Measurements from ENCODE around the gene STK16. TPM values are rescaled to one million over a fixed set of nuclear protein-coding genes. Genes with fewer than 3 reads are reported as not detected.

Gene STK16
- total and polyA plus RNA-seq, 2 of the 13 experiments (the other 11 are each of a cell fraction or from before 2014, with no cell fraction given): 28.0 to 50.9 TPM

DNA sequence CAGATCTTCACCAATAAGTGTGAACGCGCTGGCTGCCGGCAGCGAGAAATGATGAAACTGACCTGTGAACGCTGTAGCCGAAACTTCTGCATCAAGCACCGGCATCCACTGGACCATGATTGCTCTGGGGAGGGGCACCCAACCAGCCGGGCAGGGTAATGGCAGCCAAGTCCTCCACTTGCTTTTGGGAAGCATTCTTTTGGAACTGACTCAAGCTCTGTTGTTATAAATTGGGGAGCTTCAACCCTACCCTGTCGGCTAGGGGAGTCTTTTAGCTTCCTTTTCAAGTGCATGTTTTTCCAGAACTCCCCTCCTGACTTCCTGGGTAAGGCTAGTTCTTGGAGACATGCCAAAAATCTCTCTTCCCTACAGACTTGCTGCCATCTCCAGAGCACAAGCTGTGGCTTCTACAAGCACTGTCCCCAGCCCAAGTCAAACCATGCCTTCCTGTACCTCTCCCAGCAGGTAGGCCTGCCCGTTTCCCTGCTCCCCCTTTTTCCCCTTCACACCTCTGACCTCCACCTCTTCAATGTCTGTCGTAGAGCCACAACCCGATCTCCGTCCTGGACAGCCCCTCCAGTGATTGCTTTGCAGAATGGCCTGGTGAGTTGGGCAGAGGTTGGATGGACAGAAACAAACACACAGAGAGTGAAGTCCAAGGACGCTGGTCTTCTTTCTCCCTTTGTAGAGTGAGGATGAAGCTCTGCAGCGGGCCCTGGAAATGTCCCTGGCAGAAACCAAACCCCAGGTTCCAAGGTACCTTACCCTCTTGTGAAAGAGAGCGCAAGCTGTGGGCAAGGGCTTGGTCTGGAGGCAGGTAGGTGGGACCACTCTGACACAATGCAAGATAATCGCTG lies 37.2 kb upstream of the STK16 start (continued):
- peak; percentile 84 for TF ChIP-seq ZNF331 (CRISPR knock-in tag; IDR thresholded peaks at IDR 0.05)
- TF ChIP-seq, protein P1, sequence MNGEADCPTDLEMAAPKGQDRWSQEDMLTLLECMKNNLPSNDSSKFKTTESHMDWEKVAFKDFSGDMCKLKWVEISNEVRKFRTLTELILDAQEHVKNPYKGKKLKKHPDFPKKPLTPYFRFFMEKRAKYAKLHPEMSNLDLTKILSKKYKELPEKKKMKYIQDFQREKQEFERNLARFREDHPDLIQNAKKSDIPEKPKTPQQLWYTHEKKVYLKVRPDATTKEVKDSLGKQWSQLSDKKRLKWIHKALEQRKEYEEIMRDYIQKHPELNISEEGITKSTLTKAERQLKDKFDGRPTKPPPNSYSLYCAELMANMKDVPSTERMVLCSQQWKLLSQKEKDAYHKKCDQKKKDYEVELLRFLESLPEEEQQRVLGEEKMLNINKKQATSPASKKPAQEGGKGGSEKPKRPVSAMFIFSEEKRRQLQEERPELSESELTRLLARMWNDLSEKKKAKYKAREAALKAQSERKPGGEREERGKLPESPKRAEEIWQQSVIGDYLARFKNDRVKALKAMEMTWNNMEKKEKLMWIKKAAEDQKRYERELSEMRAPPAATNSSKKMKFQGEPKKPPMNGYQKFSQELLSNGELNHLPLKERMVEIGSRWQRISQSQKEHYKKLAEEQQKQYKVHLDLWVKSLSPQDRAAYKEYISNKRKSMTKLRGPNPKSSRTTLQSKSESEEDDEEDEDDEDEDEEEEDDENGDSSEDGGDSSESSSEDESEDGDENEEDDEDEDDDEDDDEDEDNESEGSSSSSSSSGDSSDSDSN (CRISPR knock-in tag; IDR thresholded peaks at IDR 0.05): peak; percentile 80
- no peak for TF ChIP-seq CBX2 (IDR thresholded peaks at IDR 0.05; ENCODE audit: low read depth, low read length)
- TF ChIP-seq CBX2 (CRISPR knock-in tag; IDR thresholded peaks at IDR 0.05; ENCODE audit: low read depth): no peak
- peak; percentile 56; the same call in 1 of the 2 replicates for TF ChIP-seq GATAD1 (CRISPR knock-in tag; IDR thresholded peaks at IDR 0.05)
- TF ChIP-seq, protein P2, sequence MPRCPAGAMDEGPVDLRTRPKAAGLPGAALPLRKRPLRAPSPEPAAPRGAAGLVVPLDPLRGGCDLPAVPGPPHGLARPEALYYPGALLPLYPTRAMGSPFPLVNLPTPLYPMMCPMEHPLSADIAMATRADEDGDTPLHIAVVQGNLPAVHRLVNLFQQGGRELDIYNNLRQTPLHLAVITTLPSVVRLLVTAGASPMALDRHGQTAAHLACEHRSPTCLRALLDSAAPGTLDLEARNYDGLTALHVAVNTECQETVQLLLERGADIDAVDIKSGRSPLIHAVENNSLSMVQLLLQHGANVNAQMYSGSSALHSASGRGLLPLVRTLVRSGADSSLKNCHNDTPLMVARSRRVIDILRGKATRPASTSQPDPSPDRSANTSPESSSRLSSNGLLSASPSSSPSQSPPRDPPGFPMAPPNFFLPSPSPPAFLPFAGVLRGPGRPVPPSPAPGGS (CRISPR knock-in tag; IDR thresholded peaks at IDR 0.05): peak; percentile 37
- TF ChIP-seq YEATS2 (CRISPR knock-in tag; IDR thresholded peaks at IDR 0.05; ENCODE audit: borderline replicate concordance): peak; percentile 24; the same call in 1 of the 2 replicates
- TF ChIP-seq NR2F1 (CRISPR knock-in tag; IDR thresholded peaks at IDR 0.05): peak; percentile 53 to 72; a peak in 3 of 4 replicates
- TF ChIP-seq TARDBP (CRISPR knock-in tag; IDR thresholded peaks at IDR 0.05): peak; percentile 73
- TF ChIP-seq ZNF747 (CRISPR knock-in tag; IDR thresholded peaks at IDR 0.05; ENCODE audit: borderline replicate concordance): peak; percentile 72; the same call in 1 of the 2 replicates
- TF ChIP-seq ZNF589 (CRISPR knock-in tag; conservative IDR thresholded peaks at IDR 0.05): no peak
- TF ChIP-seq SMAD1 (CRISPR knock-in tag; IDR thresholded peaks at IDR 0.05; ENCODE audit: borderline replicate concordance, low read depth): peak; percentile 87; the same call in 1 of the 2 replicates
- TF ChIP-seq, protein P3, sequence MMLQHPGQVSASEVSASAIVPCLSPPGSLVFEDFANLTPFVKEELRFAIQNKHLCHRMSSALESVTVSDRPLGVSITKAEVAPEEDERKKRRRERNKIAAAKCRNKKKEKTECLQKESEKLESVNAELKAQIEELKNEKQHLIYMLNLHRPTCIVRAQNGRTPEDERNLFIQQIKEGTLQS (CRISPR knock-in tag; IDR thresholded peaks at IDR 0.05): no peak
- no peak for TF ChIP-seq MLLT10 (CRISPR knock-in tag; IDR thresholded peaks at IDR 0.05)
- TF ChIP-seq ZNF616 (CRISPR knock-in tag; IDR thresholded peaks at IDR 0.05; ENCODE audit: low read depth): 0 out of 2 replicates have a peak, but pooled peaks have one; percentile 32
- TF ChIP-seq ZNF773 (CRISPR knock-in tag; IDR thresholded peaks at IDR 0.05; ENCODE audit: borderline replicate concordance): 0 out of 2 replicates have a peak, but pooled peaks have one; percentile 43
- TF ChIP-seq, protein P4, sequence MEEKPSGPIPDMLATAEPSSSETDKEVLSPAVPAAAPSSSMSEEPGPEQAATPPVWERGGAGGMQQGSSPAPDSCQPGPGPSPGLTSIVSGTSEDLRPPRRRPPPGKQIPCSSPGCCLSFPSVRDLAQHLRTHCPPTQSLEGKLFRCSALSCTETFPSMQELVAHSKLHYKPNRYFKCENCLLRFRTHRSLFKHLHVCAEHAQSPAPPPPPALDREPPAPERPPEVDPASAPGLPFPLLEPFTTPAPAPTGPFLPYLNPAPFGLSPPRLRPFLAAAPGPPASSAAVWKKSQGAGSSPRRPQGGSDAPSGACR (CRISPR knock-in tag; IDR thresholded peaks at IDR 0.05): peak; percentile 51; the same call in 1 of the 2 replicates
- TF ChIP-seq ZNF382 (CRISPR knock-in tag; IDR thresholded peaks at IDR 0.05; ENCODE audit: borderline replicate concordance): no peak
- TF ChIP-seq NFE2 (CRISPR knock-in tag; IDR thresholded peaks at IDR 0.05): no peak
- TF ChIP-seq ARHGAP35 (CRISPR knock-in tag; IDR thresholded peaks at IDR 0.05; ENCODE audit: borderline replicate concordance): no peak
- TF ChIP-seq ZNF615 (CRISPR knock-in tag; IDR thresholded peaks at IDR 0.05; ENCODE audit: borderline replicate concordance): no peak
